ENCODE results near the gene ANK3. TPM values are rescaled to one million over a fixed set of nuclear protein-coding genes. Genes with fewer than 3 reads are reported as not detected.

The ANK3 gene
- total RNA-seq, 1 experiment from 2014 or later, result 0.58 TPM

DNA sequence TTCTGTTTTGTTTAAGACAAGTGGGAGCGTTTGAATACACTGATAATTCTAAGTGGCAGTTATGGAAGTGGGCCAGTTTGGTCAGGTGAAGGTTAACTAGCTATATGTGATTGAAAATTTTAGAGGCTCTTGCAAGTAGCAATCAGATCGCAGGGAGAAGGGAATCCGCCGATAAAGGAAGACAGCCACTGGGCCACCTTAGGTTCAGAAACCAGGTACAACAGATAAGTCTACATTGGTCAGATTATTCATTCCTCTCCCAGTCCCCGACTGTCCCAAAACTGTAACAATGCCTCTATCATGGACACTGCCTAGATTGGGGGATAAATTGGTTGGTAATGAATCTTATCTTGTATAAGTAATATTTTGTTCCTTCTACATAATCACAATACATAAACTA is 8.9 kb downstream of the ANK3 start:
- DNase-seq (ENCODE audit: low read depth), result no peak

DNA sequence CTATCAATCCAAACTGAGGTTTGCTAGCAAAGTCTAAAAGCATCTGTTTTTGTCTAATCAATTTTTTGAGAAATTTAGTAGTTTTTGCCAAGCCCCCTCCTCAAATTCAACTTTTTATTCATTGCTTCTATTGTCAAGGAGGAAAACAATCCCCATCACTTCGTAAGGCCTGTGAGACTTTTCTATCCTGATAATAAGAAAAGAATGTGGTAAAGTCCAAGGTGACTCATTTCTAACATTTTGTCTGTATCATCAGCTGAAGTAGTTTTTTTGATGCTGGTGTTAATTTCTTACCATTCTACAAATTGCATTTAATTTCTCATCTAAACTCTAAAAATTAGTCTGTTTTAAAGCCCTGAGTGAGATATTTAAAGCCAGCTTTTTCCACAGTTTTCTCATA is 11.7 kb downstream of the ANK3 start:
- DNase-seq (ENCODE audit: low read depth), result peak; percentile 49

DNA sequence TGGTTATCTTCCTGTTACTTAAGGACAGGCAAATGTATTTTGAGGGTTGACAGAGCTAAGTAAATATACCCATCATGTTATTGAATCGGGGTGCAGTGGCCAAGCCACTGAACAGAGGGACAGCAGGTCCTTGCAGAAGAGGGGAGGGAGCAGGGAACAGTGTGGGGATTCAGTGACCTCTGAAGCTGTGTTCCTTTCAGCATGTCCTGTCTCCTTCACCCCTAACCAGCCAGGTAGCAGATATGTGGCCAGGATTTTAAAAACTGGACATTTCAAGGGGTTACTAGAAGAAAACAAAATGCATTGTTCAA is 12.7 kb downstream of the ANK3 start:
- DNase-seq (ENCODE audit: low read depth), result no peak

DNA sequence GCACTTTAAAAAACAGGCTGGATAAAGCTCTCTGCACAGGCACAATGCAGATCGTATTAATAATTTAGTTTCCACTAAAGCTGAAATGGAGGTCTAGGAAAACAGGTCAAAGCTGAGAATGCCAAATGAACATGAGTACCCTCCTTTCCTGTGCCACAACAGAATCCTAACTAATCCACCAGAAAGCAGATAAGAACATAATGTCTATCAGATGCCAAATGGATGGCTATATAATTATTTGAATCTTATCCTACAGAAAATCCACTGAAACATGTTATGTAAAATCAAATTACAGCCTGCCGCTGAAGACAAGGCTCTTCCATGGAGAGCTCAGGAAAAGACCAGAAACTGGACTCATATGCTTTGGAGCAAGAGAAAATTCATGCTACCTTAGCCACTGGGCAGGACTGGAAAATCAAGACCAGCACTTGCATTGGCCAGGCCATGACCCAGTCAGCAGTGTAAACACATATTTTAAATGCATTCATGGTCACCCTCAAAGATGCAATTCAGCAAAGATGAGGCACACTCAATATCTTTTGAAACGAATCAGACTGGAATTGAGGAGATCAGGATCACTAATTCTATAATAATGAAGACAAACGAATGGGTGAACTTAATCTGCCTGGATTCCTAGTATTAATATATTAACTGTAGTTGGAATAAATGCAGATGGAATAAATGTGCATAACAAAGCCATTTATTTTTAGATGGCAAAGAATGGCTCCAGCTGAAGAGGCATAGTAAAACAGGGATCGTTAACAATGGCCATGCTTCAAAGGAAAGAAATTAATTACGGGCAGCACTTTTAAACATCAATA is 13.2 kb downstream of the ANK3 start:
- no peak for DNase-seq (ENCODE audit: low read depth)

DNA sequence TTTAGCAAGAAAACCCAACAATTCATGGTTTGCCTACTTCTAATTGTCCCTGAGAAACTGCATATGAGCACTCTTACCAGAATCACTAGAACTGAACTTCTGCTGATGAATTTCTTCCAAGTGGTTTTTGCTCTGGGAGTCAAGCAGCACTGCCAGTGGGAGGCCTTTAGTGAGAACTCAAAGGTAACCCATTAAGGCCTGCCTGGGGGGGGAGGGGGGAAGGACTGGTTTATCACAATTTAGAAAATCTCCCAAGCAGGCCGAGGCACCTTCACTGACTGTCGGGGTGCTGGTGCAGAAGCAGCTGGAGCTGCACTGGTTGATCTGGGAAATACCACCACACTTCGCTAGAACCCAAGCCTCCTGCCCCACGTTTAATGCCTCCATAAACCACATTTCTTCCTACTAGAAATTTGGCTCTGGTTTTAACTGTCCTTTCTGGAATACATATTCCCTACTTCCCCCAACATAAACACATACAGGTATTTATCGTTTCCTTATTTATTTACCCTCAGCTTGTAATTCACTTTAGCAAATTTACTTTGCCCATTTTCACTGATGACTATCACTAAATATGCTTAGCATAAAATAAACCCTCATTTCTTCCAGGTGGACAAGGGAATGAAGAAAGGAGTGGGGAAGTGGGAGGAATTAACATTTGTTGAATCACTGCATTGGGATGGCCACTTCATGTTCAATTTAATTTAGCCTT is 14.2 kb downstream of the ANK3 start:
- DNase-seq (ENCODE audit: low read depth), result no peak

DNA sequence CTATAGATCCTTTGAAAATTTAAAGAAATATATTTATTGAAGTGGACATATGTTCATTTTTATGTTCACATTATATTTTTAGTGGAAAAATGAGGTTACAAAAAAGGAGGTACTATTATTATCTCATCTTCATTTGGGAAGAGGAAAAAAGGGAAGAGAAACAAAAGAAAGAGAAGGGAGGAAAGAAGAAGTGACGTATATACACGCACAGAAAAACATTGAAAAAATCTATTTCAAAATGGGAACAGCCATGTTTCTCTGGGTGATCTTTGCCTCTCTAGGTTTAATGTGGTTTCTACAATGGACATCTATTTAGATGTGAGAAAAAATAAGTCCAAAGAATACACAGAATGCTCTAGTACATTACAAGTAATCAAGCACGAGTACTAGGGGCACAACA is 14.8 kb downstream of the ANK3 start:
- no peak for DNase-seq (ENCODE audit: low read depth)

DNA sequence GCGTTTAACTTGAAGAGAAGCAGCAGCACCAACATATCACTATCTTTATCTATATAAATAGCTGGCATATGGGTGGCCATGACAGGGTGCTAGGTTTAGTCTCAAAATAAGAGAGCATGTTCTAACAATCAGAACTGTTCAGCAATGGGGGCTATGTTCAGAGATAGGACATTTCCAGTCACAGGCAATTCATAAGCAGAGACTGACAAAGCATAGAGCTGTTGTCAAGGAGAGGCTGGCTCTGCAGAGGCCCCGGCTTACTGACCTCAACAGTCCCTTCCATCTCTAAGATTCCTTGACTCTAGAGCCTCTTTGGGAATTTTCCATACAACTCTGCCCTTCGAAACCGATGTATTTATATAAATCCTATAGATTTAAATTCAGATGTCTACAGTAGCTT is 17.2 kb downstream of the ANK3 start:
- DNase-seq (ENCODE audit: low read depth), result no peak

DNA sequence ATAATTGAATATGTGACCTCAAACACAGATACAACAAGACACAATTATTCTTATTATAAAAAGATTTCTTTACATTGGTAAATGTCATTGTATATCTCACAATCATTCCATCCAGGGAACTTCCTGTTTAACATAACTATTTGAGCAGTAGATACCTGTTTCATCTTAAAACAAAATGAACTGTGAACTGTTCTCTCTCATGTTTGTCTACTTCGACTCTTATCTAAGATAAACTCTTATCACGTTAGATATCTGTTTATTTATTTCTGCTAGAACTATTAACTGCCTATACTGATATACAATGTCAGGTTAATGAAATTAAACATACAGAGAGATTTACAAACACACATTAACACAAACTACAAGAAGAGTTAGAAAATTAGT is 20.1 kb downstream of the ANK3 start:
- no peak for DNase-seq (ENCODE audit: low read depth)

DNA sequence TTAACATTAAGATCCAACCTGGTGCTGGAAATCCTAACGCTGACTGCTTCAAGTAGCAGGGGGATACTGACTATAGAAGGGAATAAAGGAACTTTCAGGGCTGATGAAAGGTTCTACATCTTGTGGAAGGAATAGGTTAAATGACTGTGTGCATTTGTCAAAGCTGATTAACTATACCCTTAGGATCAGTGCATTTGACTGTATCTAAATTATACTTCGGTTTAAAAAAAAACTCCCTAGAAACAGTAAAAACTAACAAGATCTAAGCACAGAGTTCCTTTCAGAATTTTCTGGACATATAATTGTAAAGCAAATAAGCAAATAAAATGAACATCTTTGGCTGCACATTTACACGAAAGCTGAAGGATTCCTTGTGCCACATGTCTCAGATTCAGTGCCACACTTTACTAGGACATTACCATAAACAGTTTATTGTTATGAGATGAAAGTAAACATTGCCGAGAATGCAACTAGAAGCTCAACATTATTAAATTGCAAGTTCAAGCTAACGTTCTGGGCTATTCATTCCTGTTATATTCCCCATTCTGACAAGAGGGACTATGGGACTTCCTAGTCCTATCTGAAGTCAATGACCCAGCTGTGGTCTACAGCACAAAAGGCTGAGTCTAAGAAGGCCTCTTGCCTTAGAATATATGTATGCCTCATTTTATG is 20.7 kb downstream of the ANK3 start:
- DNase-seq (ENCODE audit: low read depth), result no peak

DNA sequence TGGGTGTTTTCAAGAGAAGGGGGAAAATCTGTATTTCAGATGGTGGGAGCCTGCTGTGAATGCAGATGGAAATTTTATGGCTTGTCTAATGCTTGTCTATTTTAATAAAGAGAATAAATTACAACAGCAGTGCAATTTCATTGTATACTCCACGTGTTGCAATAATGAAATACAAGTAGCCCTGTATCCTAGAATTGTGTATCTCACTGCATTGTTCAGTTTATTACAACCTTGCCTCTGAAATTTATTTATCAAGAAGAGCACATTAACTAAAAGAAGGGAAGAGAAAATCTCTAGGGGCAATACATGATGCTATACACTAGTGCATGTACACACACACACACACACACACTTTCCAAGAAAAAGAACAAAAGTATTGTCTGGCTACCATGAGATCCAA is 21.8 kb downstream of the ANK3 start:
- DNase-seq (ENCODE audit: low read depth), result no peak

DNA sequence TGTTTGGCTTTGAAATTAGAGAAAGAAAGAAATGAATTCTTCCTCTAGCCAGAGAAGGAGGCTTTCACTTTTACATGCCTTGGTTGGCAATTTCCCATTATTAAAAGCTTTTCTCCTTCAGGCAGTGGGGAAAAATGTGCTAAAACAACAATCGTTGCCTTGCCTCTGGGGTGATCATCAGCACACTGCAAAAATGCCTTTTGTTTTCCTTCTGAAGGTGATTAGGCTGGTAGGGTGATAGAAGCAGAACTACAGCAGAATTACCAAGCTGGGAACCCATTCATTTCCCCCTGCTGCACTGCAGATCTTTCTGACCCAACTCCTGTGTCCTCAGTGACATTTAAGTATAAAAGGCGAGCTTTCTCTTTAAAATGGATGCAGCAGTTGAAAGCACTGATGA is 22.2 kb downstream of the ANK3 start:
- DNase-seq (ENCODE audit: low read depth), result no peak

DNA sequence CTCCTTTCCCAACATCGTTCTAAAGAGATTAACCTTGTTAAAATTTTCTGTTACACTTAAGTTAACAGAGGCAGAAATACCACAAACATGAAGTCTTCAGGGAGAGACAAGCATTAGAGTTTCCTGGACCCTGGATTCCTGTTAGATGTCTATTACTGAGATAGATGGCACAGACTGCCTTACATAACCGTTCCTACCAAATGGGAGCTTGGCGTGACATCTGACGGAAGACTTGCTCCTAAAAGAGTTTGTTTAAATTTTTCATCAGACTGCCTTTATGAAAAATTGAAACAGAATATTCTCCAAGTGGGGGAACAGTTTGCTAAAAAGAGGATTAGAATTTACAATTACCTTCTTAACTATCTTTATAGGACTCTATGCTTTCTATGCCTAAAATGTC is 22.7 kb downstream of the ANK3 start:
- no peak for DNase-seq (ENCODE audit: low read depth)

DNA sequence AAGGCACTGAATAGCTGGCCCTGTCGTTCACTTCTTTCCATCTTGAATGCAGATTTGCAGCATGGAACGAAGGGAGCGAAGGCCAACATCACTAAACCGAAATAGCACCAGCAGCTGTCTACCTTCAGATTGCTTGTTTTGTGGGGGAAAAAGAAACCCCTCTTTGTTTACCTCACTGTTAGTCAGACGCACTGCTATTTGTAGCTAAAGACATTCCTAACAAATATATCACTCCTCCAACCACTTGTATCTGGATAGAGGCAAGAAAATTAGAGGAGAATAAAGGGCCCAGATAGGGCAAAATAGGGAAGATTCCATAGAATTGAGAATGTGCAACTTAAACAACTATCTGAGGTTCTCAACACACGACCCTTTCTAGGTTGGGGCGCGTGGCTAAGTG is 26.5 kb downstream of the ANK3 start:
- DNase-seq (ENCODE audit: low read depth), result no peak

DNA sequence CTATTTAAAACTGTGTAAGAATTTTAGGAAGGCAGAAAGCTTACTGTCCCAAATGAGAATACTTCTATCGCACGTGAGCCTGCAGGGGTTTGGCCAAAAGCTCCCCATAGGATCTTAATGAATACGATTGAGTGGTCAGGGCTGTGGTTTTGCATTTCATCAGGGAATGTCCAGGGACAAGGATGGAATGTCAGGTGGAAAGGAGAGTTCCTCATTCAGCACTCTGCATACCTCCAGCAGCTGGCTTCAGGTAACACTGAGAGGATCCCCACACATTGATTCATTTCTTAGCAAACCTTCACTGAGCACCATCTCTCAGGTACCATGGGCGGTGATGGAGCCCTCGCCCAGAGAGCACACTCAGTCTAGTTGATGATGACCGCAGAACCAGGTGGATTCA is 27.2 kb downstream of the ANK3 start:
- DNase-seq (ENCODE audit: low read depth), result no peak

DNA sequence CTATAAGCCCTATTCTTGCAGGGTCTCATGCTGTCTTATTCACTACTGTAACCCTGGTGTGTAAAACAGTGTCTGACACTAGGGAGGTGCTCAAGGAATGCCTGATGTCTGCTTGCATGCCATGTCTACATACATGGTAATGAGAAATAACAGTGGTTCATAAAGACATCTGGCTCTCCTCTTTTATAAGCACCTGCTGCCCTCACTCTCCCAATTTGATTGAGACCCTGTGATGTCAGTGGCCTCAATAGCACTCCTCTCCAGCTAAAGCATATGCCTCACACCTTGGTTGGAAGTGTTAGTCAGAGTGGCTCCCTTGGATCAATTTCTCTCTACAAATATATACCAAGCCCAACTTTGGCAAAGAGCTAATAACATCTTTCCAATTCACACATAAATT is 30.6 kb downstream of the ANK3 start:
- DNase-seq (ENCODE audit: low read depth), result no peak

DNA sequence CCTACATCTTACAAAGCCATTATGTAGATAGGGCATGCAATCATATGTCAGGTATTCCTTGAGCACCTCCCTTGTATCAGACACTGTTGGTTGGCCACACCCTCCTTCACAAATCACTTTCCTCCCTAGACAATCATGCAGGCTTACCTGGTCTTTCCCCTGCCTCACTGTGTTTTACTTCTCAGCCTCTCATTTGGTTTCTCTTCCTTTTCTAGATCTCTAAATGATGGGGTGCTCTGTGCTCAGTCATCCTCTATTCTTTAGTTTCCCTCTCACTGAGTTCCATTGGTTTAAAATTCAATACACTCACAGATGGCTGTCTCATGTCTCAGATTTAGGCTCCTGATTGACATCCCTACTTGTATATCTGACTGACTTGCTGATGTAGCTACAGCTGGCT is 31.4 kb downstream of the ANK3 start:
- DNase-seq (ENCODE audit: low read depth), result no peak

DNA sequence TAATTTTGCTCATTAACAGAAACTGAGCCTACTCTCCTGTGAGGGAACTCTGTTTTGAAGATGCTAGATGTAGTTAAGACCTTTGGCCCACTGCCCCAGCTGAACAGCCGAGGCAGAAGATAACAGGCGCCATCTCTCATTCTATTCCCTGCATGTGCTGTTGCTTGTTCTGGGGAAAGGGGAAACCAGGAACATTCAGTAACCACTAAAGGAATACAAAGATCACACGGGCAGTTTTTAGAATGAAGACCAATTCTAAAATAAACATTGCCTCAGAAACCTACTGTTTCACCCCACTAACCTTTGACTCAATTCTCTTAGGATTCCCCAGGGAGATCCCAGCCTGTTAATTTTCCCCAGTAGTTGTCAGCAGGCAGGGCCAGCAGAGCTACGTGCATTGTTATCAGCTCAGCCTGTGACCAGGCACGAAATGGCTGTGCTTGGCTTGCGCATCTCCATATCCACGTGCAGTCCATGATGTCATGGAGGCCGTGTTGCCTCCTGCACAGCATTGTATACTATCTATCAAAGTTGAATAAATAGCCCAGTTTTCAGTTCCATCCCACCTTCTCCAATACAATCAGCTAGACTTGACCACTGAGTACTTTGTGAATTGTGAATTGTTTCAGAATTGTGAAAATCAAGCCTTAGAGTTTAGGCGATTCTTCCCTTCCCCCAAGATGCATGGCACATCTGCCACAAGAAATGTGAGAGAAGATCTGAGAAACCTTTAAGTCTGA is 36.0 kb downstream of the ANK3 start:
- no peak for DNase-seq (ENCODE audit: low read depth)

DNA sequence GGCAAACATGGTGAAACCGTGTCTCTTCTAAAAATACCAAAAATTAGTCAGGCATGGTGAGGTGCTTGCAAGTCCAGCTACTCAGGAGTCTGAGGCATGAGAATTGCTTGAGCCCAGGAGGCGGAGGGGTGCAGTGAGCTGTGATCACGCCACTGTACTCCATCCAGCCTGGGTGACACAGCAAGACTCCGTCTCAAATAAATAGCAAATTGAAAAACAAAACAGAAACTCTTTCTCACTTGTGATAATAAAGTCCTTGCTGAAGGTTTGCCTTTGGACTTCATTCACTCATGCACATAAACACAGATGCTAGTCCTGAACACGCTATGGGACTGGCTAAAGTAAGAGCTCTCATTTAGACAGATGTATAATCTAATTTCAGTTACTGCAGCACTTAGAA is 37.6 kb downstream of the ANK3 start:
- no peak for DNase-seq (ENCODE audit: low read depth)

DNA sequence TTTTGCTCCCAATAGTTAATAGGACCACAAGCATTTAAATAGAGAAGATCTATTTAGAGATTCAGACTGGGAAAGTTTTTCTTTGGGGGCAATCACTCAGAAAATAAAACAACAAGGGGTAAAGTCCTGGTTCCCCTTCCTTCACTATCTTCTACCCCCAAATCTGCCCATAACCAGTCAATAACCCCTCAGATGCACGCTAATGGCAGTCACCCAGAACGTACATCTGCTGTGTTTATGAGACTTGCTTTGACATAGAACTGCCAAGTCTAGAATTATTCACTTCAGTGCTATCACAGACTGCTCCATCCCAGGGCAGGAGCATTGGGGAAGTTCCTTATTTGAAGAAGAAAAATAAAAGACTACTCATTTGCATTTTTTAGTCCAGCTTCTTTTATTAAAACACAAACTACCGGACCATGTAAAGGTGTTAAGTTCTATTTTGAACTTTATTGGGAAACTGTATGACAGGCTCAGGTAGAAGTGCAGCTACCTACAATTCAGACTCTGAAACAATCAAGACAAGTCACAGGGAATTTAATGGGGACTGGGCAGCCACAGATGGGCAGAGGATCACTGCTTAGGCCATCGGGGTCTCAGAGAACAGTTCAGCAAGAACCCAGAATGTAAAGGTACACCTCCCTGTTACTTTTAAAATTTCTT is 38.4 kb downstream of the ANK3 start:
- DNase-seq (ENCODE audit: low read depth), result no peak

DNA sequence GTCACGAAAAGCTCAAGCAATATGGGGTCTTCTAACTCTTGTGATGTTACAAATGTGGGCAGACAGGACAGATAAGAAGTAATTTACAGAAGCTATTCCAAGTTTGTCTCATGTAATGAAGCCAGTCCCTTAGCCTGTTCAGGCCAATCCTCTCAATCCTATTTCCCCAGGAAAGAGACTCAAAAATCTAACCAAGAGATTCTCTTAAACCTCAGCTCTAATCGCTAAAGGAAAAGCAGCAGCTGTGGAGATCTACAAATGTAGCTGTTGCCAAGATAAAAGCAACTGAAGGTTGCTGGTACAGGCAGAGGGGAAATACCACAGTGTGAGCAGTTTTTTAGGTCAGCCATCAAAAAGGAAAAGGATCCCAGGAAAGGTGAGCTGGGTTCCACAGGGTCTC is 39.3 kb downstream of the ANK3 start:
- DNase-seq (ENCODE audit: low read depth), result no peak

DNA sequence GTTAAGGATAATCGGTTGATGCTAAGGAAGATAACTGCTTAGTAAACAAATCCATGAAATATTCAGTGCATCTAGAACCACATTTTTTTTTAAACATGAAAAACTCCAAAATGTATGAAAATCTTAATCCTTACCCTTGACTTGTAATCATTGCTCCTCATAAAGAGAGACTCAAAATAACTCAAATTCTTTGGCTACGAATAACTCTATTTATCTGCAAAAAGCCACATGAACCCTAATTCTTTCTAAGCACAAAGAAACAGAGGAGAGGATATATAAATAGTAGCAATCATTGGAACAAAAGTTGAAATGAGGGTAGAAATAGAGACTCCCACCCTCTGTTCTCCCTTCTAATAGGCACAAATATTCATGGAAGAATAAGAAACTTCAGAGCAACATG is 40.2 kb downstream of the ANK3 start:
- DNase-seq (ENCODE audit: low read depth), result no peak

DNA sequence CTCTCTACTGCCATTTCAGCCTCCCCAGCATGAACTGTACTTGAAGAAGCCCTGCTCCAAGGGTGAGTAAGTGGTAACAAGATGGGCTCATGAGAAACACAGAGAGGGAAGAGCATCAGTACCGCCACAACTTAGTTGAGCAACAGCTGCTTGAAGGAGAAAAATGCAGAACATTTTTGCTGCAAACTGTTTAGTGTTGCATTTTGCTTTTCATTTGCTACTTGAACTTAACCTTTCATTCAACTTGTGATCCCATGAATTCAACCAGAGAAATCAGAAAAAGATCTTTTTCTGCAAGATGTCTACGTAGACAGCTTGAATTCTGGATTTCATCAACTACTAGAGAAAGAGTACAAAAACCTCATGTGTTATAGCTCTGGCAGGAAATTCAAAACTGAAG is 40.7 kb downstream of the ANK3 start:
- no peak for DNase-seq (ENCODE audit: low read depth)
